ENCODE data around the gene AFAP1L2. TPM values are rescaled to one million over a fixed set of nuclear protein-coding genes. Genes with fewer than 3 reads are reported as not detected.
A peak's percentile ranks its signal among the peaks of the same experiment; 100 is the strongest.

The AFAP1L2 gene
- total RNA-seq, 1 experiment from 2014 or later: 17.6 TPM

GRCh38 chr10:114373631-114374030 is 30.7 kb downstream of the AFAP1L2 start:
- in situ Hi-C loops (cut with HindIII; ENCODE audit: low pct_unique_long_range_greater_than_20kb, low sequenced_read_pairs): no loop called here
- DNase-seq (ENCODE audit: low read depth): no peak

GRCh38 chr10:114372995-114373394 is 31.3 kb downstream of the AFAP1L2 start:
- in situ Hi-C loops (cut with HindIII; ENCODE audit: low pct_unique_long_range_greater_than_20kb, low sequenced_read_pairs): no loop called here
- no peak for DNase-seq (ENCODE audit: low read depth)

GRCh38 chr10:114372179-114372578 is 32.1 kb downstream of the AFAP1L2 start:
- no peak for DNase-seq (ENCODE audit: low read depth)
- in situ Hi-C loops (cut with HindIII; ENCODE audit: low pct_unique_long_range_greater_than_20kb, low sequenced_read_pairs): no loop called here

- DNase-seq (ENCODE audit: low read depth): no peak
- in situ Hi-C loops (cut with HindIII; ENCODE audit: low pct_unique_long_range_greater_than_20kb, low sequenced_read_pairs): no loop called here
Measured at GRCh38 chr10:114370966-114371365, 33.3 kb downstream of the AFAP1L2 start.

- DNase-seq (ENCODE audit: low read depth): no peak
- in situ Hi-C loops (cut with HindIII; ENCODE audit: low pct_unique_long_range_greater_than_20kb, low sequenced_read_pairs): no loop called here
Measured at GRCh38 chr10:114370199-114370598, 34.1 kb downstream of the AFAP1L2 start.

- in situ Hi-C loops (cut with HindIII; ENCODE audit: low pct_unique_long_range_greater_than_20kb, low sequenced_read_pairs): no loop called here
- no peak for DNase-seq (ENCODE audit: low read depth)
Measured at GRCh38 chr10:114368057-114368391, 36.3 kb downstream of the AFAP1L2 start.

- peak; percentile 92 for DNase-seq (ENCODE audit: low read depth)
- in situ Hi-C loops (cut with HindIII; ENCODE audit: low pct_unique_long_range_greater_than_20kb, low sequenced_read_pairs): no loop called here
Measured at GRCh38 chr10:114367351-114368056, 36.8 kb downstream of the AFAP1L2 start.

- in situ Hi-C loops (cut with HindIII; ENCODE audit: low pct_unique_long_range_greater_than_20kb, low sequenced_read_pairs): no loop called here
- no peak for DNase-seq (ENCODE audit: low read depth)
Measured at GRCh38 chr10:114364726-114365125, 39.6 kb downstream of the AFAP1L2 start.

GRCh38 chr10:114363745-114364454 is 40.4 kb downstream of the AFAP1L2 start:
- in situ Hi-C loops (cut with HindIII; ENCODE audit: low pct_unique_long_range_greater_than_20kb, low sequenced_read_pairs): no loop called here
- peak; percentile 23 for DNase-seq (ENCODE audit: low read depth)

- in situ Hi-C loops (cut with HindIII; ENCODE audit: low pct_unique_long_range_greater_than_20kb, low sequenced_read_pairs): no loop called here
- no peak for DNase-seq (ENCODE audit: low read depth)
Measured at GRCh38 chr10:114362826-114363355, 41.4 kb downstream of the AFAP1L2 start.

GRCh38 chr10:114359953-114360345 is 44.4 kb downstream of the AFAP1L2 start:
- in situ Hi-C loops (cut with HindIII; ENCODE audit: low pct_unique_long_range_greater_than_20kb, low sequenced_read_pairs): no loop called here
- DNase-seq (ENCODE audit: low read depth): no peak

GRCh38 chr10:114359041-114359952 is 45.0 kb downstream of the AFAP1L2 start:
- no peak for DNase-seq (ENCODE audit: low read depth)
- in situ Hi-C loops (cut with HindIII; ENCODE audit: low pct_unique_long_range_greater_than_20kb, low sequenced_read_pairs): no loop called here

GRCh38 chr10:114357515-114357996 is 46.7 kb downstream of the AFAP1L2 start:
- in situ Hi-C loops (cut with HindIII; ENCODE audit: low pct_unique_long_range_greater_than_20kb, low sequenced_read_pairs): no loop called here
- DNase-seq (ENCODE audit: low read depth): no peak

GRCh38 chr10:114356751-114357514 is 47.4 kb downstream of the AFAP1L2 start:
- in situ Hi-C loops (cut with HindIII; ENCODE audit: low pct_unique_long_range_greater_than_20kb, low sequenced_read_pairs): no loop called here
- no peak for DNase-seq (ENCODE audit: low read depth)

- in situ Hi-C loops (cut with HindIII; ENCODE audit: low pct_unique_long_range_greater_than_20kb, low sequenced_read_pairs): no loop called here
Measured at GRCh38 chr10:114356126-114356525, 48.2 kb downstream of the AFAP1L2 start.

GRCh38 chr10:114353383-114353782 is 50.9 kb downstream of the AFAP1L2 start:
- no peak for DNase-seq (ENCODE audit: low read depth)
- in situ Hi-C loops (cut with HindIII; ENCODE audit: low pct_unique_long_range_greater_than_20kb, low sequenced_read_pairs): no loop called here

More at GRCh38 chr10:114356126-114356525, 48.2 kb downstream of the AFAP1L2 start:
- DNase-seq (ENCODE audit: low read depth): no peak

GRCh38 chr10:114352653-114353298 is 51.5 kb downstream of the AFAP1L2 start:
- in situ Hi-C loops (cut with HindIII; ENCODE audit: low pct_unique_long_range_greater_than_20kb, low sequenced_read_pairs): no loop called here
- DNase-seq (ENCODE audit: low read depth): peak; percentile 37

All from Caki2 (cell line).